H7 (cell line): Measurements from ENCODE around the gene RPS8. TPM values are rescaled to one million over a fixed set of nuclear protein-coding genes. Genes with fewer than 3 reads are reported as not detected.

Experiments used
- total RNA-seq: library from RNA; depleted of rRNA; stranded (reverse); fragments of >200 nt; shearing (Covaris generic); gene quantifications from 2 replicates; pipeline ENCODE4 v1.2.3, GENCODE V29; 2014; rRNA removed

Gene RPS8
- total RNA-seq, 1 experiment from 2014 or later = 3,197 TPM

Other genes starting within 250 kb of the RPS8 start
- gene TMEM53, start 101.1 kb upstream of the RPS8 start, total RNA-seq = 6.0 and 9.0 TPM in 2 replicates
- gene ARMH1, start 100.8 kb upstream of the RPS8 start, total RNA-seq = 0.62 TPM in 1 of 2 replicates, not detected in the other
- gene RNU5D-1, start 44.4 kb upstream of the RPS8 start, total RNA-seq = not detected in 2 replicates
- gene KIF2C, start 35.7 kb upstream of the RPS8 start, total RNA-seq = 164 and 209 TPM in 2 replicates
- gene BEST4, start 12.6 kb downstream of the RPS8 start, total RNA-seq = 0.80 and 1.4 TPM in 2 replicates
- 4.9 and 10.1 TPM in 2 replicates for gene PLK3, start 24.8 kb downstream of the RPS8 start, total RNA-seq
- gene DYNLT4, start 31.8 kb downstream of the RPS8 start, total RNA-seq = 1.00 TPM in 1 of 2 replicates, not detected in the other
- 0.78 and 1.4 TPM in 2 replicates for gene BTBD19, start 33.0 kb downstream of the RPS8 start, total RNA-seq
- gene PTCH2, start 67.7 kb downstream of the RPS8 start, total RNA-seq = 0.18 and 0.42 TPM in 2 replicates
- gene EIF2B3, start 211.1 kb downstream of the RPS8 start, total RNA-seq = 56.8 and 60.1 TPM in 2 replicates
- 45.3 and 53.1 TPM in 2 replicates for gene HECTD3, start 235.8 kb downstream of the RPS8 start, total RNA-seq
- gene UROD, start 236.7 kb downstream of the RPS8 start, total RNA-seq = 257 and 408 TPM in 2 replicates